Epithelial cell of prostate (primary cell): ENCODE results near the gene PIK3R3.

Experiments
- DNase-seq: peaks from one replicate; pipeline ENCODE4 v3.0.0-alpha.2; 2011; ENCODE audit warnings: low read depth, low spot score
- H3K27ac ChIP-seq: fragments of 450-650 bp; 2 replicates; pipeline ENCODE4 v1.5.1; 2017; ENCODE audit warnings: mild to moderate bottlenecking

The PIK3R3 gene

GRCh38 chr1:46132529-46133180 lies at the start of gene PIK3R3:
PIK3R3 (minus strand) TSS chr1:46132629; CDS start chr1:46131952, 677 bp downstream.
- peak; percentile 97 for DNase-seq
- H3K27ac ChIP-seq: peak within 1 kb of the TSS; percentile 91

- peak; percentile 55 for DNase-seq
- H3K27ac ChIP-seq: peak overlapping the region; percentile 96
Observed at GRCh38 chr1:46181343-46182260, 49.2 kb upstream of the PIK3R3 start.

- DNase-seq: peak; percentile 64
- H3K27ac ChIP-seq: peak overlapping the region; percentile 96
Observed at GRCh38 chr1:46180082-46180616, 47.7 kb upstream of the PIK3R3 start.

- H3K27ac ChIP-seq: peak overlapping the region; percentile 96
- DNase-seq: peak; percentile 52
Observed at GRCh38 chr1:46179138-46180081, 47.0 kb upstream of the PIK3R3 start.

GRCh38 chr1:46176211-46176865 lies 43.9 kb upstream of the PIK3R3 start, which contains the start of gene P3R3URF:
P3R3URF (minus strand) TSS chr1:46176488; CDS start chr1:46176471, 17 bp downstream.
- DNase-seq: no peak
- H3K27ac ChIP-seq: no peak within 1 kb of the TSS

GRCh38 chr1:46175243-46175642 lies 42.8 kb upstream of the PIK3R3 start:
- H3K27ac ChIP-seq: no peak overlapping the region
- no peak for DNase-seq

- peak within 1 kb of the TSS; percentile 24 for H3K27ac ChIP-seq
- DNase-seq: no peak
Observed at GRCh38 chr1:46174448-46175231, 42.2 kb upstream of the PIK3R3 start, which contains the start of gene TSPAN1. TSPAN1 (plus strand) TSS chr1:46175087; CDS start chr1:46181108, 6,021 bp downstream.

- no peak for DNase-seq
- no peak overlapping the region for H3K27ac ChIP-seq
Observed at GRCh38 chr1:46173361-46173856, 41.0 kb upstream of the PIK3R3 start.

- no peak for DNase-seq
Observed at GRCh38 chr1:46172321-46172720, 39.9 kb upstream of the PIK3R3 start.

GRCh38 chr1:46171871-46172270 lies 39.4 kb upstream of the PIK3R3 start:
- no peak for DNase-seq
- H3K27ac ChIP-seq: no peak overlapping the region

More at GRCh38 chr1:46172321-46172720, 39.9 kb upstream of the PIK3R3 start:
- no peak overlapping the region for H3K27ac ChIP-seq

- H3K27ac ChIP-seq: no peak overlapping the region
- DNase-seq: no peak
Observed at GRCh38 chr1:46171351-46171750, 38.9 kb upstream of the PIK3R3 start.

GRCh38 chr1:46169811-46170454 lies 37.5 kb upstream of the PIK3R3 start:
- H3K27ac ChIP-seq: no peak overlapping the region
- no peak for DNase-seq

- no peak overlapping the region for H3K27ac ChIP-seq
- no peak for DNase-seq
Observed at GRCh38 chr1:46168477-46168876, 36.0 kb upstream of the PIK3R3 start.

- no peak overlapping the region for H3K27ac ChIP-seq
- no peak for DNase-seq
Observed at GRCh38 chr1:46166521-46167462, 34.4 kb upstream of the PIK3R3 start.

GRCh38 chr1:46160212-46160611 lies 27.8 kb upstream of the PIK3R3 start:
- no peak for DNase-seq
- no peak overlapping the region for H3K27ac ChIP-seq

- no peak for DNase-seq
- no peak overlapping the region for H3K27ac ChIP-seq
Observed at GRCh38 chr1:46159516-46159915, 27.1 kb upstream of the PIK3R3 start.
